Measurements from ENCODE around the gene SMIM23.

The SMIM23 gene

GRCh38 chr5:171821286-171821685 lies 35.7 kb downstream of the SMIM23 start:
- no peak for DNase-seq

- no peak for DNase-seq
Observed at GRCh38 chr5:171823269-171823668, 37.7 kb downstream of the SMIM23 start.

- no peak for DNase-seq
Observed at GRCh38 chr5:171825051-171825450, 39.4 kb downstream of the SMIM23 start.

- no peak for DNase-seq
Observed at GRCh38 chr5:171826132-171826531, 40.5 kb downstream of the SMIM23 start.

GRCh38 chr5:171827162-171827561 lies 41.5 kb downstream of the SMIM23 start:
- no peak for DNase-seq

GRCh38 chr5:171830686-171831085 lies 45.1 kb downstream of the SMIM23 start:
- DNase-seq, result no peak

- no peak for DNase-seq
Observed at GRCh38 chr5:171832775-171833174, 47.2 kb downstream of the SMIM23 start.

GRCh38 chr5:171834461-171834860 lies 48.8 kb downstream of the SMIM23 start:
- DNase-seq, result no peak

GRCh38 chr5:171835066-171835465 lies 49.4 kb downstream of the SMIM23 start:
- DNase-seq, result no peak

- DNase-seq, result no peak
Observed at GRCh38 chr5:171837522-171837921, 51.9 kb downstream of the SMIM23 start.

GRCh38 chr5:171838066-171838465 lies 52.4 kb downstream of the SMIM23 start:
- DNase-seq, result no peak

GRCh38 chr5:171839112-171839511 lies 53.5 kb downstream of the SMIM23 start:
- DNase-seq, result no peak

- DNase-seq, result no peak
Observed at GRCh38 chr5:171840066-171840465, 54.4 kb downstream of the SMIM23 start.
